ENCODE measurements around the gene TOR2A. TPM values are rescaled to one million over a fixed set of nuclear protein-coding genes. Genes with fewer than 3 reads are reported as not detected.

Gene TOR2A
- total RNA-seq, 4 donors from 2014 or later: 8.9 to 23.1 (median 14.2) TPM

DNA sequence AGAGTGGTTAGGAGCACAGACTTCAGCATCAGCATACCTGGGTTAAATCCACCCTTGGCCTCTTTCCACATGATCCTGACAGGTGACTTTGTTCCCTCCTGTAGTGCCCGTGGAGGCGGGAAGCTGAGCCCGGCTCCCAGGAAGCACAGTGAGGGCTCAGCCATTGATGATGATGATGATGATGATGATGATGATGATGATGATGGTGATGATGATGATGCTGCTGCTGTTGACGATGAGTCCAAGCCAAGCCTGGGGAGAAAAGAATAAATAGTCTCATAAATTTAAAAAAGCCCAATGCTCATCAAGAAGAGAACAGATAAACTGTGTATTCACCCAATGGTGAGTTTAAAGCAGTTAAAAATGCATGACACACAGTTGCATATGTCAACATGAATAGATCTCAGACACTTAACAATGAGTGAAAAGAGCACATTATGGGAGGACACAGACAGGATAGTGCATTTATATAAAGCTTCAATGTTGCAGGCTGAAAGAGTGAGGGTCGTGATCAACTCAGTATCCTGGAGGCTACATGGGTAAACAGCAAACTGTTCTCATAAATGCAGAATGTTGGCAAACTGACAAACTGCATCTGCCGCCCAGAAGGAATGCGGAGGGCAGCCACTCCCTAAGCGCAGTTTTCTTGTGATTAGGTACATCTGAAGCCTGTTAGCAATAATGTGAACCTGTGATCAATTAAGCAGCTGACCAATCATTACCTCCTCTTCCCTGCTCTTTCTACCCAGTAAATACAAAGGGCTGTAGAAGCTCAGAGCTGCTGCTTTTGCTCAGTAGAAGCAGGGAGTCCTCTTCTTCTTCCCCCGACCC lies 40.0 kb downstream of the TOR2A start:
- H3K4me1 ChIP-seq: peaks cover 11 to 14% of the 10 kb centered on the region in 2 donors
- no peak overlapping the region for H3K4me3 ChIP-seq (replicated peaks in 1 of 3)
- intact Hi-C loops (cut with DNase I): no loop called here
- WGBS, 2 donors: 81% methylated on average over 9 of the region's 9 CpGs
- no peak for TF ChIP-seq POLR2A (IDR thresholded peaks at IDR 0.05)
- TF ChIP-seq, protein P1, sequence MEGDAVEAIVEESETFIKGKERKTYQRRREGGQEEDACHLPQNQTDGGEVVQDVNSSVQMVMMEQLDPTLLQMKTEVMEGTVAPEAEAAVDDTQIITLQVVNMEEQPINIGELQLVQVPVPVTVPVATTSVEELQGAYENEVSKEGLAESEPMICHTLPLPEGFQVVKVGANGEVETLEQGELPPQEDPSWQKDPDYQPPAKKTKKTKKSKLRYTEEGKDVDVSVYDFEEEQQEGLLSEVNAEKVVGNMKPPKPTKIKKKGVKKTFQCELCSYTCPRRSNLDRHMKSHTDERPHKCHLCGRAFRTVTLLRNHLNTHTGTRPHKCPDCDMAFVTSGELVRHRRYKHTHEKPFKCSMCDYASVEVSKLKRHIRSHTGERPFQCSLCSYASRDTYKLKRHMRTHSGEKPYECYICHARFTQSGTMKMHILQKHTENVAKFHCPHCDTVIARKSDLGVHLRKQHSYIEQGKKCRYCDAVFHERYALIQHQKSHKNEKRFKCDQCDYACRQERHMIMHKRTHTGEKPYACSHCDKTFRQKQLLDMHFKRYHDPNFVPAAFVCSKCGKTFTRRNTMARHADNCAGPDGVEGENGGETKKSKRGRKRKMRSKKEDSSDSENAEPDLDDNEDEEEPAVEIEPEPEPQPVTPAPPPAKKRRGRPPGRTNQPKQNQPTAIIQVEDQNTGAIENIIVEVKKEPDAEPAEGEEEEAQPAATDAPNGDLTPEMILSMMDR (IDR thresholded peaks at IDR 0.05): no peak
- H3K27me3 ChIP-seq: no peaks in the 10 kb centered on the region
- DNase-seq: no peak
- peaks cover 0 to 11% of the 10 kb centered on the region in 2 donors for H3K36me3 ChIP-seq
- H3K9me3 ChIP-seq: no peaks in the 10 kb centered on the region
- no peak overlapping the region for H3K27ac ChIP-seq

DNA sequence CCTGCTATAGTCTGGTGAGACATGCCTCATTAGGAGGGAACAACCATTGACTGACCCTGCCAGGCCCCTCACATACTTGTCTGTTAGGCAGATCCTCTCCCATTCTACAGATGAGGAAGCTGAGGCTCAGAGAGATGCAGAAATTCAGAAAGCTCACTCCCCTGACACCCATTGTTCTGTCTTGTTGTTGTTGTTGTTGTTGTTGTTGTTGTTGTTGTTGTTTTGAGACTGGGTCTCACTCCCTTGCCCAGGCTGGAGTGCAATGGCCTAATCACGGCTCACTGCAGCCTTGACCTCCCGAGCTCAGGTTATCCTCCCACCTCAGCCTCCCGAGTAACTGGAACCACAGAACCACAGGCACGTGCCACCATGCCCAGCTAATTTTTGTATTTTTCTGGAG lies 41.4 kb downstream of the TOR2A start:
- no peak overlapping the region for H3K27ac ChIP-seq
- no peaks in the 10 kb centered on the region for H3K27me3 ChIP-seq
- peaks cover 0 to under 1% of the 10 kb centered on the region in 2 donors for H3K4me1 ChIP-seq
- peaks cover 0 to 11% of the 10 kb centered on the region in 2 donors for H3K36me3 ChIP-seq
- no peak overlapping the region for H3K4me3 ChIP-seq (replicated peaks in 1 of 3)
- WGBS, 2 donors: 96% methylated on average over 4 of the region's 4 CpGs
- H3K9me3 ChIP-seq: no peaks in the 10 kb centered on the region
- intact Hi-C loops (cut with DNase I): no loop called here
- no peak for DNase-seq
- no peak for TF ChIP-seq POLR2A (IDR thresholded peaks at IDR 0.05)
- TF ChIP-seq, protein P1 (IDR thresholded peaks at IDR 0.05): no peak

DNA sequence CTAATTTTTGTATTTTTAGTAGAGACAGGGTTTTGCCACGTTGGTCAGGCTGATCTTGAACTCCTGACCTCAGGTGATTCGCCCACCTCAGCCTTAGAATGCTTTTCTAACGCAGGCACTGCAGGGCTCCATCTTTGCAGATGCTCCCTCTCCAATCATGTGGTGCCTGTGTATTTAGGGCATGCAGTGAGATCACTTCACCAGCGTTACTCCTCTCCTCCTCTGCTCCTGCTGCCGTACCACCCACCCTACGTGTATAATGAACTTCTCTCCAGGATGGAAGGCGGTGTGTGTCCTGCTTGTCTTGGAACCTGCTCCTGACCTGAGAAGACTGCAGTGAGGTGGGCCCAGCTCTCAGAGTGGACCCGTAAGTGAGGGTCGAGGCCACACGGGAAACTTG lies 42.0 kb downstream of the TOR2A start:
- intact Hi-C loops (cut with DNase I): no loop called here
- no peak overlapping the region for H3K4me3 ChIP-seq (replicated peaks in 1 of 3)

DNA sequence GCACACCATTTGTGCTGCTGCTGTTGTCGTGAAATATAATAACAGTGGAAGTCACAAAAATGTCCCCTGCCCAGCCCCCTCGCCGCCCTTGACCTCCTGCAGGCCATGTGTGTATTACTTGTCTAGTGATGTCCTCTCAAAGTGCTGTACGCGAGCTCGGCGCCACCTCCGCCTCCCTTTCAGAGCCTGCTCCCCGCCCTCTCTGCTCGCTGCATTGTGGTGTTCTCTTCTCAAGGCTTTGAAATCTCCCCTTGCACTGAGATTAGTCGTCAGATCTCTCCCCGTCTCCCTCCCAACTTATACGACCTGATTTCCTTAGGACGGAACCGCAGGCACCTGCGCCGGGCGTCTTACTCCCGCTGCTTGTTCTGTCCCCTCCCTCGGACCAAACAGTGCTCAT lies 43.0 kb downstream of the TOR2A start:
- 90 to 92% methylated on average over 20 of the region's 20 CpGs for WGBS, 2 donors
- TF ChIP-seq, protein P1 (IDR thresholded peaks at IDR 0.05): no peak
- TF ChIP-seq POLR2A (IDR thresholded peaks at IDR 0.05): no peak
- Histone ChIP-seq H3K9me3 (no peaks in the 10 kb centered on the region), H3K27ac (no peak overlapping the region), H3K36me3 (peaks cover 0 to 11% of the 10 kb centered on the region in 2 donors), H3K4me1 (no peaks in the 10 kb centered on the region), H3K27me3 (no peaks in the 10 kb centered on the region), H3K4me3 (replicated peaks in 1 of 3) (no peak overlapping the region)
- DNase-seq: no peak
- intact Hi-C loops (cut with DNase I): no loop called here

More for the DNA sequence above, 42.0 kb downstream of the TOR2A start:
- H3K36me3 ChIP-seq: peaks cover 0 to 11% of the 10 kb centered on the region in 2 donors
- 92% methylated on average over 9 to 10 of the region's 10 CpGs for WGBS, 2 donors
- H3K27me3 ChIP-seq: no peaks in the 10 kb centered on the region
- DNase-seq: no peak
- H3K27ac ChIP-seq: no peak overlapping the region
- H3K4me1 ChIP-seq: no peaks in the 10 kb centered on the region
- TF ChIP-seq POLR2A (IDR thresholded peaks at IDR 0.05): no peak
- TF ChIP-seq, protein P1 (IDR thresholded peaks at IDR 0.05): no peak
- H3K9me3 ChIP-seq: no peaks in the 10 kb centered on the region

DNA sequence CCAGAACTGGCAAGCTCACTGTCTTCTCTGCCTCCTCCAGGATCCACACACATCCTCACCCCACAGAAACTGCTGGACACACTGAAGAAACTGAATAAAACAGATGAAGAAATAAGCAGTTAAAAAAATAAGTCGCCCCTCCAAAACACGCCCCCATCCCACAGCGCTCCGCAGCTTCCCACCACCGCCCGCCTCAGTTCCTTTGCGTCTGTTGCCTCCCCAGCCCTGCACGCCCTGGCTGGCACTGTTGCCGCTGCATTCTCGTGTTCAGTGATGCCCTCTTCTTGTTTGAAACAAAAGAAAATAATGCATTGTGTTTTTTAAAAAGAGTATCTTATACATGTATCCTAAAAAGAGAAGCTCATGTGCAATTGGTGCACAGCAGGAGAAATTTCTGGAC lies 44.4 kb downstream of the TOR2A start:
- no peaks in the 10 kb centered on the region for H3K27me3 ChIP-seq
- H3K9me3 ChIP-seq: no peaks in the 10 kb centered on the region
- TF ChIP-seq, protein P1 (IDR thresholded peaks at IDR 0.05): no peak
- no peak for TF ChIP-seq POLR2A (IDR thresholded peaks at IDR 0.05)
- no peak overlapping the region for H3K27ac ChIP-seq
- WGBS, 2 donors: 92 to 97% methylated on average over 10 of the region's 10 CpGs
- H3K4me3 ChIP-seq (replicated peaks in 1 of 3): no peak overlapping the region
- peaks cover 0 to 11% of the 10 kb centered on the region in 2 donors for H3K36me3 ChIP-seq
- intact Hi-C loops (cut with DNase I): no loop called here
- no peaks in the 10 kb centered on the region for H3K4me1 ChIP-seq
- no peak for DNase-seq

Data from thyroid gland (tissue), 4 donors.